Measurements from ENCODE around the gene NAT9.

Gene NAT9

DNA sequence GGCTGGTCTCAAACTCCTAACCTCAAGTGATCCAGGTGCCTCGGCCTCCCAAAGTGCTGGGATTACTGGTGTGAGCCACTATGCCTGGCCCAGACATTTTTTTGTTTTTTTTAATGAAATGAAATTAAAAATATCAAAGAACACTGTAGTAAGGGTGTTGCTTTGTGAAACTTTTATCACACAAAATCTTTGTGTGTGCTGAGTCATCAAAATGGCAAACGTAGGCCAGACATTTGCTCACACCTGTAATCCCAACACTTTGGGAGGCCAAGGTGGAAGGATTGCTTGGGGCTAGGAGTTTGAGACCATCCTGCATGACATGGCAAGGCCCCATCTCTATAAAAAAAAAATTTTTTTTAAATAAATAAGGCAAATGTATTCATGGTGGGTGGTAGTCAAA lies 9.7 kb downstream of the NAT9 start:
- TF ChIP-seq, protein P1, sequence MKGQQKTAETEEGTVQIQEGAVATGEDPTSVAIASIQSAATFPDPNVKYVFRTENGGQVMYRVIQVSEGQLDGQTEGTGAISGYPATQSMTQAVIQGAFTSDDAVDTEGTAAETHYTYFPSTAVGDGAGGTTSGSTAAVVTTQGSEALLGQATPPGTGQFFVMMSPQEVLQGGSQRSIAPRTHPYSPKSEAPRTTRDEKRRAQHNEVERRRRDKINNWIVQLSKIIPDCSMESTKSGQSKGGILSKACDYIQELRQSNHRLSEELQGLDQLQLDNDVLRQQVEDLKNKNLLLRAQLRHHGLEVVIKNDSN (IDR thresholded peaks at IDR 0.05), result no peak
- TF ChIP-seq NFIC (IDR thresholded peaks at IDR 0.05) (no peak), RAD21 (IDR thresholded peaks at IDR 0.05; ENCODE audit: low read depth) (no peak), YY1 (IDR thresholded peaks at IDR 0.05; ENCODE audit: low read depth) (no peak), ZBTB7A (IDR thresholded peaks at IDR 0.05; ENCODE audit: low read depth) (no peak), TAF1 (IDR thresholded peaks at IDR 0.05; ENCODE audit: low read depth) (no peak), TCF12 (IDR thresholded peaks at IDR 0.05; ENCODE audit: low read depth) (no peak), CREB1 (IDR thresholded peaks at IDR 0.05; ENCODE audit: low read depth) (no peak)
- TF ChIP-seq, protein P2, sequence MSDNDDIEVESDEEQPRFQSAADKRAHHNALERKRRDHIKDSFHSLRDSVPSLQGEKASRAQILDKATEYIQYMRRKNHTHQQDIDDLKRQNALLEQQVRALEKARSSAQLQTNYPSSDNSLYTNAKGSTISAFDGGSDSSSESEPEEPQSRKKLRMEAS (IDR thresholded peaks at IDR 0.05), result no peak

DNA sequence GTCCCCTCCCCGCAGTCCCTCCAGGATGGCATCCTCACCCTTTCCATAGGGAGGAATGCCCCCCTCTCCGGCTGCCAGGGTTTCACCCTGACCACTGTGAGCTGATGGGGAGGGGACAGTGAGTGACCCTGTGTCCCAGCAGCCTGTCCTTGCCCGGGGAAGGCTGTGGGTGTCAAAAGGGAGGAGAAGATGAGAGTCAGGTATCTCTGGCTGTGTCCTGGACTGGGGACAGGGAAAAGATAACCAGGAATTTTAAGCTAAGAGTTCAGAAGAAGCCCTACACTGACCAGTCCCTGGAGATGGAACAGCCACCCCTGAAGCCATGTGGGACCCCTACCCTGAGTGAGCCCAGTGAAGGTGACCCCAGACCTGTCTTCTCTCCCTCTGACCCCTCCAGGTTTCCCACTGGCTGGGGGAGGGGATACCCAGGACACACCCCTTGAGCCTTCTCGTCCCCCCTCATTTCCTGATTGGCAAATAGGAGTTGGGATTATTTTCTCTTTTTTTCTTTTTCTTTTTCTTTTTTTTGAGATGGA lies 11.3 kb downstream of the NAT9 start:
- TF ChIP-seq FOXM1 (IDR thresholded peaks at IDR 0.05; ENCODE audit: borderline replicate concordance, low read depth), result no peak
- TF ChIP-seq TEAD4 (IDR thresholded peaks at IDR 0.05), result no peak
- TF ChIP-seq CREB1 (IDR thresholded peaks at IDR 0.05; ENCODE audit: low read depth), result no peak
- TF ChIP-seq YY1 (IDR thresholded peaks at IDR 0.05; ENCODE audit: low read depth), result no peak
- TF ChIP-seq TAF1 (IDR thresholded peaks at IDR 0.05; ENCODE audit: low read depth), result no peak
- no peak for TF ChIP-seq ZBTB7A (IDR thresholded peaks at IDR 0.05; ENCODE audit: low read depth)
- no peak for TF ChIP-seq CEBPB (IDR thresholded peaks at IDR 0.05)
- TF ChIP-seq EP300 (IDR thresholded peaks at IDR 0.05; ENCODE audit: borderline replicate concordance), result no peak
- TF ChIP-seq, protein P1 (IDR thresholded peaks at IDR 0.05), result no peak
- TF ChIP-seq, protein P3, sequence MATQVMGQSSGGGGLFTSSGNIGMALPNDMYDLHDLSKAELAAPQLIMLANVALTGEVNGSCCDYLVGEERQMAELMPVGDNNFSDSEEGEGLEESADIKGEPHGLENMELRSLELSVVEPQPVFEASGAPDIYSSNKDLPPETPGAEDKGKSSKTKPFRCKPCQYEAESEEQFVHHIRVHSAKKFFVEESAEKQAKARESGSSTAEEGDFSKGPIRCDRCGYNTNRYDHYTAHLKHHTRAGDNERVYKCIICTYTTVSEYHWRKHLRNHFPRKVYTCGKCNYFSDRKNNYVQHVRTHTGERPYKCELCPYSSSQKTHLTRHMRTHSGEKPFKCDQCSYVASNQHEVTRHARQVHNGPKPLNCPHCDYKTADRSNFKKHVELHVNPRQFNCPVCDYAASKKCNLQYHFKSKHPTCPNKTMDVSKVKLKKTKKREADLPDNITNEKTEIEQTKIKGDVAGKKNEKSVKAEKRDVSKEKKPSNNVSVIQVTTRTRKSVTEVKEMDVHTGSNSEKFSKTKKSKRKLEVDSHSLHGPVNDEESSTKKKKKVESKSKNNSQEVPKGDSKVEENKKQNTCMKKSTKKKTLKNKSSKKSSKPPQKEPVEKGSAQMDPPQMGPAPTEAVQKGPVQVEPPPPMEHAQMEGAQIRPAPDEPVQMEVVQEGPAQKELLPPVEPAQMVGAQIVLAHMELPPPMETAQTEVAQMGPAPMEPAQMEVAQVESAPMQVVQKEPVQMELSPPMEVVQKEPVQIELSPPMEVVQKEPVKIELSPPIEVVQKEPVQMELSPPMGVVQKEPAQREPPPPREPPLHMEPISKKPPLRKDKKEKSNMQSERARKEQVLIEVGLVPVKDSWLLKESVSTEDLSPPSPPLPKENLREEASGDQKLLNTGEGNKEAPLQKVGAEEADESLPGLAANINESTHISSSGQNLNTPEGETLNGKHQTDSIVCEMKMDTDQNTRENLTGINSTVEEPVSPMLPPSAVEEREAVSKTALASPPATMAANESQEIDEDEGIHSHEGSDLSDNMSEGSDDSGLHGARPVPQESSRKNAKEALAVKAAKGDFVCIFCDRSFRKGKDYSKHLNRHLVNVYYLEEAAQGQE (IDR thresholded peaks at IDR 0.05; ENCODE audit: low read depth), result no peak
- no peak for TF ChIP-seq EGR1 (IDR thresholded peaks at IDR 0.05)
- TF ChIP-seq TCF12 (IDR thresholded peaks at IDR 0.05; ENCODE audit: low read depth), result no peak
- no peak for TF ChIP-seq NFIC (IDR thresholded peaks at IDR 0.05)
- no peak for TF ChIP-seq RAD21 (IDR thresholded peaks at IDR 0.05; ENCODE audit: low read depth)
- TF ChIP-seq, protein P2 (IDR thresholded peaks at IDR 0.05), result no peak

DNA sequence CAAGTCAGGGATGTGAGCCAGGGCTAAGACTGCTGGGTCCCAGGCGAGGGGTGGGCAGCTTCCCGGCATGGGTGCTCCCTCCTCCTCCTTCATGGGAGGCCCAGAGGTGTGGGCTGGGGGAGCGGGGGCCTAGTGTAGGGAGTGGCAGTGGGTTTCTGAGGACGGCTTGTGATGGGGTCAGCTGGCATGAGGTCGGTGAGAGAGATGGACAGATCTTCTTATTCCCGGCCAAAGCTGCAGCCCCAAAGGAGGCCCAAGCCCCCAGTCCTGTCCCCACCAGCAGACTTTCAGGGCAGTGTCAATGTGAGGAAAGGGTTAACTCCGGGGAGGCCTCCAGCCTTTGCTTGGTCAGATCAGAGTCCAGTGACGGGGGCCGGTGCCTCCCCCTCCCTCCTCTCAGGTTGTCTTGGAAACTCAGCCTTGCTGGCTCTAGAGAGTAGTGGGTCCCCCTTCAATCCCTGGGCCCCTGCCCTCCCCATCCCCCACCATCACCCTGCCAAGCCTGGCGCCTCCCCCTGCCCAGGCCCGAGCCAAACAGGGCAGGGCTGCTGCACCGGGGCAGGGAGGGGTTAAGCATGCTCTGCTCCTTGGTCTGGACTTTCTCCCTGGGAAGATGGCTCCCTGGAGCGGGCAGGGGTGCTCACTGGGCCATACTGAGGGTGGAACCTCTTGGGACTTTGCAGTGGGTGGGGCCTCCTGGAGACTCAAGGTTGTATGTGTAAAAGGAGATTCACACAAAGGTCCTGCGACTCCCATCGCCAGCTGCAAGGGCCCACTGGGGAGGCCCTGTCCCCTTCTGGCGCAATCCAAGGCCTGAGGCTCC lies 12.4 kb downstream of the NAT9 start:
- TF ChIP-seq TCF12 (IDR thresholded peaks at IDR 0.05; ENCODE audit: low read depth) (0 out of 2 replicates have a peak, but pooled peaks have one; percentile 39), YY1 (IDR thresholded peaks at IDR 0.05; ENCODE audit: low read depth) (peak; percentile 52; the same call in 1 of the 2 replicates), EP300 (IDR thresholded peaks at IDR 0.05; ENCODE audit: borderline replicate concordance) (peak; percentile 33; the same call in 1 of the 2 replicates), ZBTB7A (IDR thresholded peaks at IDR 0.05; ENCODE audit: low read depth) (no peak), NFIC (IDR thresholded peaks at IDR 0.05) (peak; percentile 30; the same call in 1 of the 2 replicates)

DNA sequence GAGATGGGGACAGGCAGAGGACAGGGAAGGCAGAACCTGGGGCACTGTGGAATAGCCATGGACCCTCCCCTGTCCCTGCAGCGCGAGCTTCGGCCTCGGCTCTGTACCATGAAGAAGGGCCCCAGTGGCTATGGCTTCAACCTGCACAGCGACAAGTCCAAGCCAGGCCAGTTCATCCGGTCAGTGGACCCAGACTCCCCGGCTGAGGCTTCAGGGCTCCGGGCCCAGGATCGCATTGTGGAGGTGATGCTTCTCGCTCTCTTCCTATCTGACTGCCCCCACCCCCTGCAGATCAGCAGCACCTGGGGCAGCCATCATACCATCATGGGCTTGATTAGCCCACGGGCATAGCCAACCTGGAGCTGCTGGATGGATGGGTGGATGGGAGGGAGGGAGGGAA lies 14.2 kb downstream of the NAT9 start:
- no peak for TF ChIP-seq TCF12 (IDR thresholded peaks at IDR 0.05; ENCODE audit: low read depth)
- TF ChIP-seq EGR1 (IDR thresholded peaks at IDR 0.05), result no peak
- TF ChIP-seq CEBPB (IDR thresholded peaks at IDR 0.05), result no peak

DNA sequence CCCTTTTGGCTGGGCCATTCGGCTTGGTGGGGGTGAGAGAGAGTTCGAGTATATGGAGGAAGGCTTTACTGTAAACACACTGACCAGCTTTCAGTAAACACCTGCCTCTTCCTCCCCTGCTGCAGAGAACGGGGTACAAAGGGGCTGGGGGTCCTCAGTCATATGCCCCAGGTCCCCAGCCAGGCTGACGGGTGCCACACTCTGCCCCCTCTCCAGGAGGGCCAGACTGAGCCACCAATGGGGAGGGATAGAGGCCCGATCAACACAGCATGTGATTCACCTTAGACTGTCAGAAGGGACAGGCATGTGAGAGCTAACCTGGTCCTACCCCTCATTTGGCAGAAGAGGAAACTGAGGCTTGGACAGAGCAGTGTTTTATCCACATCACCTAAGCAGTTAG lies 14.7 kb downstream of the NAT9 start:
- TF ChIP-seq ZBTB7A (IDR thresholded peaks at IDR 0.05; ENCODE audit: low read depth), result no peak
- TF ChIP-seq NFIC (IDR thresholded peaks at IDR 0.05), result no peak
- TF ChIP-seq, protein P2 (IDR thresholded peaks at IDR 0.05), result no peak
- no peak for TF ChIP-seq RAD21 (IDR thresholded peaks at IDR 0.05; ENCODE audit: low read depth)
- no peak for TF ChIP-seq YY1 (IDR thresholded peaks at IDR 0.05; ENCODE audit: low read depth)
- TF ChIP-seq, protein P3 (IDR thresholded peaks at IDR 0.05; ENCODE audit: low read depth), result no peak
- no peak for TF ChIP-seq TEAD4 (IDR thresholded peaks at IDR 0.05)
- no peak for TF ChIP-seq EP300 (IDR thresholded peaks at IDR 0.05; ENCODE audit: borderline replicate concordance)
- TF ChIP-seq, protein P1 (IDR thresholded peaks at IDR 0.05), result no peak
- TF ChIP-seq TCF12 (IDR thresholded peaks at IDR 0.05; ENCODE audit: low read depth), result no peak
- no peak for TF ChIP-seq CREB1 (IDR thresholded peaks at IDR 0.05; ENCODE audit: low read depth)
- no peak for TF ChIP-seq CEBPB (IDR thresholded peaks at IDR 0.05)
- TF ChIP-seq FOXM1 (IDR thresholded peaks at IDR 0.05; ENCODE audit: borderline replicate concordance, low read depth), result no peak
- no peak for TF ChIP-seq TAF1 (IDR thresholded peaks at IDR 0.05; ENCODE audit: low read depth)
- TF ChIP-seq EGR1 (IDR thresholded peaks at IDR 0.05), result no peak
